DND-41 (cell line): Measurements from ENCODE around the gene COX10.

ENCODE experiments used
- ATAC-seq: fragments of 200-7000 bp; cut with Tn5 transposase; 3 replicates; pipeline ENCODE4 v1.9.1; 2021; ENCODE audit warnings: low read depth; ENCODE audit not compliant: insufficient read depth
- DNase-seq: peaks from one replicate; pipeline ENCODE4 v3.0.0-alpha.2; 2020
- H2AFZ ChIP-seq: 2 replicates; pipeline ENCODE4 v1.6.0; 2012; ENCODE audit warnings: low read depth, low read length
- H3K27ac ChIP-seq: 2 replicates; pipeline ENCODE4 v1.5.1; 2012; ENCODE audit warnings: low read length, inconsistent platforms
- H3K27me3 ChIP-seq: fragments of 200-600 bp; sonication (generic); 2 replicates; pipeline ENCODE4 v1.6.0; 2012; ENCODE audit warnings: low read length, mild to moderate bottlenecking, inconsistent platforms; ENCODE audit not compliant: insufficient read depth, poor library complexity
- H3K36me3 ChIP-seq: 2 replicates; pipeline ENCODE4 v1.5.1; 2012; ENCODE audit warnings: low read length, inconsistent platforms; ENCODE audit not compliant: insufficient read depth
- H3K4me1 ChIP-seq: 2 replicates; pipeline ENCODE4 v1.5.1; 2012; ENCODE audit warnings: mild to moderate bottlenecking, low read length; ENCODE audit not compliant: insufficient read depth
- H3K4me2 ChIP-seq: 2 replicates; pipeline ENCODE4 v1.6.0; 2012; ENCODE audit warnings: mild to moderate bottlenecking, moderate library complexity, low read length, inconsistent platforms; ENCODE audit not compliant: insufficient read depth
- H3K4me3 ChIP-seq, 2 experiments: fragments of 200-600 bp in 1 of 2; shearing (Covaris generic) in 1 of 2; 2 replicates each; pipeline ENCODE4 v1.5.1; 2012 to 2016; ENCODE audit warnings: inconsistent platforms in 2 of 2, low read length in 2 of 2, mild to moderate bottlenecking in 2 of 2, low read depth in 1 of 2, moderate library complexity in 1 of 2
- H3K79me2 ChIP-seq: 2 replicates; pipeline ENCODE4 v1.6.0; 2012; ENCODE audit warnings: low read length, inconsistent platforms; ENCODE audit not compliant: insufficient read depth
- H3K9ac ChIP-seq: 2 replicates; pipeline ENCODE4 v1.6.0; 2012; ENCODE audit warnings: low read depth, mild to moderate bottlenecking, inconsistent platforms, low read length, moderate library complexity
- H3K9me3 ChIP-seq: 2 replicates; pipeline ENCODE4 v1.5.1; 2012; ENCODE audit warnings: low read length, moderate library complexity, mild to moderate bottlenecking, inconsistent platforms; ENCODE audit not compliant: insufficient read depth, severe bottlenecking
- H4K20me1 ChIP-seq: 2 replicates; pipeline ENCODE4 v1.6.0; 2012; ENCODE audit warnings: low read length; ENCODE audit not compliant: insufficient read depth
- CTCF ChIP-seq: IDR thresholded peaks from 2 replicates; pipeline ENCODE4 v1.5.1; 2012; ENCODE audit warnings: borderline replicate concordance, low read length, moderate library complexity, mild to moderate bottlenecking; ENCODE audit not compliant: poor library complexity, severe bottlenecking; ENCODE audit errors: extremely low read depth
- EZH2 ChIP-seq: IDR thresholded peaks from 3 replicates; pipeline ENCODE4 v1.6.1; 2012; ENCODE audit warnings: borderline replicate concordance, low read depth, mild to moderate bottlenecking, moderate library complexity, low read length, inconsistent platforms; ENCODE audit not compliant: severe bottlenecking

Gene COX10

GRCh38 chr17:14057591-14057990, 11.7 kb upstream of the COX10 start:
- Histone ChIP-seq H4K20me1 (peaks cover under 1% of the 10 kb centered on the region; the same call in 1 of the 2 replicates), H3K4me2 (no peak overlapping the region), H3K79me2 (peaks cover 9% of the 10 kb centered on the region), H3K27ac (no peak overlapping the region), H3K9ac (no peak overlapping the region), H3K4me3 (no peak overlapping the region), H3K4me1 (no peaks in the 10 kb centered on the region), H3K27me3 (no peaks in the 10 kb centered on the region), H3K9me3 (no peaks in the 10 kb centered on the region), H3K36me3 (peaks cover 20% of the 10 kb centered on the region), H2AFZ (no peak overlapping the region)
- no peak for ATAC-seq
- no peak for TF ChIP-seq EZH2
- TF ChIP-seq CTCF = no peak
- no peak for DNase-seq

- no peak overlapping the region for H3K27ac ChIP-seq
- no peaks in the 10 kb centered on the region for H3K4me1 ChIP-seq
- peaks cover 12% of the 10 kb centered on the region for H3K79me2 ChIP-seq
- no peak for ATAC-seq
- no peak overlapping the region for H3K4me3 ChIP-seq
- H2AFZ ChIP-seq = no peak overlapping the region
- H3K4me2 ChIP-seq = no peak overlapping the region
- H3K9me3 ChIP-seq = no peaks in the 10 kb centered on the region
- DNase-seq = no peak
- no peak overlapping the region for H3K9ac ChIP-seq
- H3K27me3 ChIP-seq = no peaks in the 10 kb centered on the region
- TF ChIP-seq EZH2 = no peak
- TF ChIP-seq CTCF = no peak
- peaks cover 4% of the 10 kb centered on the region; the same call in 1 of the 2 replicates for H4K20me1 ChIP-seq
- peaks cover 20% of the 10 kb centered on the region for H3K36me3 ChIP-seq
These were observed 11.3 kb upstream of the COX10 start for GRCh38 chr17:14058051-14058450.

GRCh38 chr17:14060706-14061105, 8.6 kb upstream of the COX10 start:
- no peaks in the 10 kb centered on the region for H3K9me3 ChIP-seq
- H3K4me3 ChIP-seq = no peak overlapping the region
- ATAC-seq = no peak
- no peak for DNase-seq
- H2AFZ ChIP-seq = no peak overlapping the region
- H3K4me2 ChIP-seq = no peak overlapping the region
- TF ChIP-seq EZH2 = no peak
- TF ChIP-seq CTCF = no peak
- no peaks in the 10 kb centered on the region for H3K27me3 ChIP-seq
- H3K27ac ChIP-seq = no peak overlapping the region
- H3K4me1 ChIP-seq = no peaks in the 10 kb centered on the region
- H3K9ac ChIP-seq = no peak overlapping the region
- peaks cover 22% of the 10 kb centered on the region for H3K36me3 ChIP-seq
- peaks cover 25% of the 10 kb centered on the region for H3K79me2 ChIP-seq
- H4K20me1 ChIP-seq = peaks cover 7% of the 10 kb centered on the region; the same call in 1 of the 2 replicates
